A172 (cell line): Measurements from ENCODE around the gene RAB1B. TPM values are rescaled to one million over a fixed set of nuclear protein-coding genes. Genes with fewer than 3 reads are reported as not detected.

Source experiments
- DNase-seq: peaks from one replicate; pipeline ENCODE4 v3.0.0-alpha.2; 2015; ENCODE audit warnings: low spot score
- total RNA-seq: library from RNA; depleted of rRNA; stranded (reverse); fragments of >200 nt; shearing (Covaris generic); gene quantifications from 2 replicates; pipeline ENCODE4 v1.2.3, GENCODE V29; 2014; rRNA removed

Gene RAB1B
- total RNA-seq, result 132 and 133 TPM in 2 replicates

- peak; percentile 95 for DNase-seq
Observed at GRCh38 chr11:66268244-66268951, at the start of gene RAB1B. RAB1B (plus strand) TSS chr11:66268639; CDS start chr11:66268680, 41 bp downstream.

DNA sequence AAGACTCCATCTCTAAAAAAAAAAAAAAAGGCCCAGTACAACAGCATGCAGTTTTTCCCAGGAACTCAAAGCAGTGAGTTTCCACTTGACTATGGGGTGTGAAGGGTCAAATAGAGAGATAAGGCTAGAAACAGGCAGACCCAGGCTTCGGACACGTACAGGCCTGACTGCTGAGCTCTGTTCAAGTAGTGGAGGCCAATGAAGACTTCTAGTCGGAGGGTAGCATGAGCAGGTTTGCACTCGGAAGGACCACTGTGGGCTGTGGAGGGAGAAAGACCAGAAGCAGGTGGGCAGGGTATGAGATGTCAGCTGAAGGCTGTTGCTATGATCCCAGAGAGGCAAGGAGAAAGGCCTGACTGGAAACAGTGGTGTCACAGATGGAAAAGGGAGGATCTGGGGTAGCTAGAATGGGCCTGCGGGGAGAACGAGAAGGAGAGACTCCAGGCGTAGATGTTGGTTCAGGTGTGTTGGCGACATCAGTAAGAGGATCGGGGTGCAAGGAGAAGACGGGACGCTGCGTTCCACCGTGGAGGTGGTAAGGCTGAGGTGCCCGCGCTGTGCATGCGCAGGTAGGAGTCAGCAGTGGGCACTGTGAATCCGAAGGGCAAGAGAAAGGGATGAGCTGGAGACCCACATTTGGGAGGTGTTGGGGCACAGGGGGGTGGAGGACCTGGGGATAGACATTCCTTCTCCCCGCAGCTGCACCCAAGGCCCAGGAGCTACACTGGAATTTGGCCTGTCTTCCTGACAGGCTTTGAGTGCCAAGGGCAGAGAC is 49.4 kb upstream of the RAB1B start:
- DNase-seq, result no peak

DNA sequence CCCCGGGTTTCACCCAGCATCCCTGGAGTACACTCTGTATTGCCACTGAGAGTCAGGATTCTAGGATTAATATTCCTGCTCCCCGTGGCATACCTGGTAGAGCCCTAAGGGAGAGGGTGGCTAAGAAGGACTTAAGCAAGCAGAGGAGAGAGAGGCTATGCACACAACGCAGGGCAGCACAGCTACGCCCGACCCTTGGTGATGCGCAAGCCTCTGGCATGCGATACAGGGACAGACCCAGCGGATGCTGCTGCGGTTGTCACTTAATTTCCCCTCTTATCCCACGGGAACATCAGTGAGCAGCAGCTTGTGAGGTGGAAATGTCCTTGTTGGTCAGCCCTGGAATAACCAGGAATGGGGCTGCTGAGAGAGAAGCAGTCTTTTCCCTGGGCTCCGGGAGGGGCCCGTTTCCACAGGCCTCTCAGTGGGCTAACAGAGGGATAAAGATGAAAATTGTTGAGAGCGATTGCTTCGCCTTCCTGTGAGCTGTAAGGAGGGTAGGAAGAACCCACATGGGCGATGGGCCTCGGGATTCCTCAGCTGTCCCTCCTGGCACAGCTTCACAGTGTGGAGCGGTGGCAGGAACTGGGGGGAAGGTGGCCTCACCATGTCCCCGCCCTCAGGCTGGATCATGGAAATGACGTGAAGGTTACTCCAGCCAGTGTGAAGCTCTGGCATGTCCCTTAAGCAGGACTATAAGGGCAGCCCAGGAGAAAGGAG is 48.4 kb upstream of the RAB1B start:
- no peak for DNase-seq

GRCh38 chr11:66220566-66220935 is 47.9 kb upstream of the RAB1B start:
- DNase-seq, result no peak

- DNase-seq, result no peak
Observed at GRCh38 chr11:66221012-66221411, 47.4 kb upstream of the RAB1B start.

- no peak for DNase-seq
Observed at GRCh38 chr11:66221726-66222236, 46.7 kb upstream of the RAB1B start.

DNA sequence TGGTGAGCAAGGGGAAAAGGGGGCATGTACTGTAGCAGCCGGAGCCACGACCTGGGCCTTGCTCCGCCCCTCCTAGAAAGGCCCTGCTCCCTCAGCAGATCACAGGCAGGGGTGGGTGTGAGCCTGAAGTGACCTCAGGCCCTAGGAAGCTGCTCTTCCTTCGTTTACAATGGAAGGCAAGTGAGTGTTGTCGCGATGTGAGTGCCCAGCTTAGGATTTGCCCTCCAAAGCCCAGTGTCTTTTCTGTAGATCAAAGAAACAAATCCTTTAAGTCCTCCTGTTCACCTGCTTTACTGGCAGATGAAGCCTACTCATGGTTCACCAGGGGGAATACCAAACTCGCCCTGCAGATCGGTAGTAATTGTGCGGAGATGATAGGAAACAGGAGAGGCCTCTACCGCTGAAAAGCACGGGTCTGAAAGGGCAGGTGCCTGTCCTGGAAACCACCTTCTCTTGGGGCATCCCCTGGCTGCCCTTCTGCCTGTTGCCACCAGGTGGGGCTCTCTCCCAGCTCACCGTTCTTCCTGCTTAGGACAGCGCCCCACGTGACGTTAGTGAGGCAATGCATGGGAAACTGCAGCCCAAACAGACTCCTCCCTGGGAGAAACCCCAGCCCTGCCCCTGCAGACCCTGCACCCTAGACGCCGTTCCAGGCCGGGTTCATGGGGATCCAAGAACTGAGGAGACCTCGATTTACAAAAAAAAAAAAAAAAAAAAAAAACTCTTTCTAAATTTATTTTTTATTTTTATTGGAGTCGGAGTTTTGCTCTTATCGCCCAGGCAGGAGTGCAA is 45.9 kb upstream of the RAB1B start:
- peak; percentile 90 for DNase-seq

- no peak for DNase-seq
Observed at GRCh38 chr11:66224226-66224855, 44.1 kb upstream of the RAB1B start.

GRCh38 chr11:66225066-66225465 is 43.4 kb upstream of the RAB1B start:
- no peak for DNase-seq

DNA sequence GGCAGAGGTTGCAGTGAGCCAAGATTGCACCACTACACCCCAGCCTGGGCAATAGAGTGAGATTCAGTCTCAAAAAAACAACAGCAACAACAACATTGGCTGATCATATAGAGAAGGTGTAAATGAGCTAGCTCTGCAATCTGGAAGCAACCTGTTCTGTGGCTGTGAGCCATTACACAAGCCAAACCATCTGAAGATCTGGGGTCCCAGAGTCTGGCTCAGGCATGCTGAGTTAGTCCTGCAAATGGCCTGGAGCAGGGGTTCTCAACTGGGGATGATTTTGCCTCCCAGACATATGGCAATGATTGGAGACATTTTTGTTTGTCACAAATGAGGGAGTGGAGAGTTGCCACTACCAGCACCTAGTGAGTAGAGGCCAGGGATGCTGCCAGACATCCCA is 42.3 kb upstream of the RAB1B start:
- no peak for DNase-seq

DNA sequence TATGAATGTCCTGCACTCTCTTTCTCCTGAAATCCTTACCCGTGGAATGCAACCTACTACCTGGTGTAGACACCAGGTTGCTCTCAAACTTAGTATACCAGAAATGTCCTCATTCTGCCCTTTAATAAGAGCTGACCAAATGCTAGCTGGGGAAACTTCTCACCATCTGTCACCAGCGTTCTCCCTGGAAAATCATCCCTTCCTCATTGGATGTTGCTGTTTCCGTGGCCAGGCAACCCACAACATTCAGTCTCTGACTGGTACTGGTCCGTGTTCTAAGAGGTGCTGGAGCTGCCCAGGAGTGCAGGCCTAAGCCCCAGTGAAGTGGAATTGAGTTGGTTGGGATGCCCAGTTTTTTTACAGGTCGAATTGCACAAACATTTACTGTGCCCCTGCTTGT is 40.7 kb upstream of the RAB1B start:
- DNase-seq, result no peak

- DNase-seq, result no peak
Observed at GRCh38 chr11:66228521-66228920, 39.9 kb upstream of the RAB1B start.

DNA sequence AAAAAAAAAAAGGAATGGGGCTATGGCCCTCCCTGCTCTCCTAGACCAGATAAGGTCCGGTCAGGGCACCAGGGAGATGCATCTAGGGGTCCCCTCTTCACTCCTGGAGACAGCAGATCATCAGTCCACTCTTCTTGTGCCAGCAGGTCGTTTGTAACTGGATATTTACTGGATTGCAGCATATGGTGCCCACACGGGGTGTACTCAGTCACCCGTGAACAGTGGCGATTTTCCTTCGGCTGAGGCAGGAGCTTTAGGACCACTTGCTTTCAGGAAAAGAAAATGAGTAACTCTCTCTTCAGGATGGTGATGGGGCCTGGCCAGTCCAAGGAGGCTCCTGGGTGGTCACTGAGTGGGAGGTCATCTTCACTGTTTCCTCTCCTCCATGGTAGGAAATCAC is 38.3 kb upstream of the RAB1B start:
- no peak for DNase-seq

DNA sequence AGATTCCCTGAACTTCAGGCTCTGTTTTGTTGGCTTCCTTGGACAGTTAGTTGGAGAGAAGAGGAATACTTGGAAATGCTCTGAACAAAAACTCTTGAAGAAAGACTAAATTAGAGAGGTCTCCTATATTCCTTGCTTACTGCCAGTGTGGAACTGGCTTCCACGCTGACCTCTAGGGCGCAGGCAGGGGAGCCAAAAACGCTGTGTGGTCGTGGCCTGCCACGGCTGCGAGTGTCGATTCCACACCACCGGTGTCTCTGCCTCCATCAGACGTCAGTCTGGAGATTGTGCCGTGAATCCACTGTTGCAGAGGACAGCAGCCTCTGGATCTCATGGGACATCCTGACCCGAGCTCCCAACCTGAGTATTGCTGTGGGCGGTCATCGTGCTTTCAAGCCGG is 37.5 kb upstream of the RAB1B start:
- no peak for DNase-seq

GRCh38 chr11:66231561-66231960 is 36.9 kb upstream of the RAB1B start:
- no peak for DNase-seq

DNA sequence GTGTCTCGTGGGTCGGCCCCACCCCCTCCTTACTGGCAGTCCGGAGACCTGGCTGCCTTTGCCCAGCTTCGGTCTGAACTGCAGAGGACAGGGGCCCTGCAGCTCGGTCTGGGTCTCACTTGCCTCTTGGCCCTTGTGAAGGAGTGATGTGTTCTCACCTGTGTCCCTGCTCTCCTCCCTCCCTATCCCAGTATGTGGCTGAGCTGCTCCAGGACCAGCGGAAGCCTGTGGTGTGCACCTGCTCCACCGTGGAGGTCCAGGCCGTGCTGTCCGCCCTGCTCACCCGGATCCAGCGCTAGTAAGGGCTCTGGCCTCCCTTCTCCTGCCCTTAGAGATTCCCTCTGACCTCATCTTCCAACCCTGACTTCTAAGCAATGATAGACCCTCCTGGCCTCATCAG is 35.7 kb upstream of the RAB1B start:
- DNase-seq, result no peak

DNA sequence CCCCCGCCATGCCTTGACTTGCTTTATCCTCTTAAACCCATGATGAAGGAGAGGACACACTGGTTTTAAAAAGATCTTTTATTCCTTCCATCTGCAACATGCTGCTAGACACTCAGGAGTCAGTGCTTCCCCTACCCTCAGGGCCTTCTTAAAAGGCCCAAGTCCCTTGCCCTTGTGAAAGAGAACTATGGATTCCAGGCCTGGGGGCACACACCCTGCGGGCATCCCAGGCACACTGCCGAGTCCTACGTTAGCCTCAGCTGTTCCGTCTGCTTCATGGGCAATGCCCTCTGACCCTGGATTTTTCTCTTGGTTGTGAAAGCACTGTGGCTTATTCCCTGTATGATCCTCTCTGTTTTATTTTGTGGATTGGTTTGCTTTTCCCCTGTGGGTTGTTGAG is 35.1 kb upstream of the RAB1B start:
- DNase-seq, result no peak

- DNase-seq, result no peak
Observed at GRCh38 chr11:66235141-66235540, 33.3 kb upstream of the RAB1B start.

- DNase-seq, result no peak
Observed at GRCh38 chr11:66237867-66238266, 30.6 kb upstream of the RAB1B start.

- no peak for DNase-seq
Observed at GRCh38 chr11:66238786-66239413, 29.5 kb upstream of the RAB1B start.

DNA sequence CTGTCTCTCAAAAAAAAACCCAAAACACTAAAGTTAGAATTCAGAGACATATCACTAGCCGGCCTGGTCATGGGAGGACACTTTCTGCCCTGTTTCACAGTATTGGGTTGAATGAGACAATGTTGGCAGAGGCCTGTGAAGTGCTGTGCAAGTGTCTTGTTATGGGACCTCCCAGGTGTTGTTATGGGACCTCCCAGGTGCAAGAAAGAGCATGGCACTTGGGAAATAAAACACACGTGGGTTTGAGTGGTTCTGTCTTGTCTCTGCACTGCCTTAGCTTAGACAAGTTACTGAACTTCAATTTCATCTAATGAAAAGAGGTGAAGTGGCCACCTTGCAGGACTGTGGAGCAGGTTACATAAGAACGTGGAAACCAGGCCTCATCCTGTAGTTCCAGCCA is 28.9 kb upstream of the RAB1B start:
- no peak for DNase-seq
